LNCaP clone FGC (cell line): Measurements from ENCODE around the gene MACROD2.

ENCODE experiments used
- DNase-seq: peaks from one replicate; pipeline ENCODE4 v3.0.0-alpha.2; 2011; ENCODE audit warnings: low read depth
- H3K4me3 ChIP-seq: 2 replicates; pipeline ENCODE4 v1.5.1; 2011; ENCODE audit warnings: mild to moderate bottlenecking, low read depth, low read length, control low read depth
- TF ChIP-seq, protein P1 (sequence below): IDR thresholded peaks from 2 replicates; pipeline ENCODE4 v1.5.1; 2012; ENCODE audit warnings: mild to moderate bottlenecking; ENCODE audit not compliant: control insufficient read depth, insufficient read depth; ENCODE audit errors: extremely low read depth

The MACROD2 gene

DNA sequence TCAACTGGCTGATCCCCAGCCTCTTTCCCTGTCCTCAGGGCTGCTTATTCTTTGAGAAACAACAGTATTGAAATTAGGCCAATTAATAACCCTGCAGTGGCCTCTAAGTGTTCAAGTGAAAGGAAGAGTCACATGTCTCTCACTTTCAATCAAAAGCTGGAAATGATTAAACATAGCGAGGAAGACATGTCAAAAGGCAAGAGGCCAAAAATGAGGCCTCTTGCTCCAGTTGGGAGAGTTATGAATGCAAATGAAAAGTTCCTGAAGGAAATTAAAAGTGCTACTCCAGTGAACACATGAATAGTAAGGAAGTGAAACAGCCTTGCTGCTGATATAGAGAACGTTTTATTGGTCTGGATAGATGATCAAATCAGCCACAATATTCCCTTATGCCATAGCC, 131.5 kb downstream of the MACROD2 start:
- TF ChIP-seq, protein P1, sequence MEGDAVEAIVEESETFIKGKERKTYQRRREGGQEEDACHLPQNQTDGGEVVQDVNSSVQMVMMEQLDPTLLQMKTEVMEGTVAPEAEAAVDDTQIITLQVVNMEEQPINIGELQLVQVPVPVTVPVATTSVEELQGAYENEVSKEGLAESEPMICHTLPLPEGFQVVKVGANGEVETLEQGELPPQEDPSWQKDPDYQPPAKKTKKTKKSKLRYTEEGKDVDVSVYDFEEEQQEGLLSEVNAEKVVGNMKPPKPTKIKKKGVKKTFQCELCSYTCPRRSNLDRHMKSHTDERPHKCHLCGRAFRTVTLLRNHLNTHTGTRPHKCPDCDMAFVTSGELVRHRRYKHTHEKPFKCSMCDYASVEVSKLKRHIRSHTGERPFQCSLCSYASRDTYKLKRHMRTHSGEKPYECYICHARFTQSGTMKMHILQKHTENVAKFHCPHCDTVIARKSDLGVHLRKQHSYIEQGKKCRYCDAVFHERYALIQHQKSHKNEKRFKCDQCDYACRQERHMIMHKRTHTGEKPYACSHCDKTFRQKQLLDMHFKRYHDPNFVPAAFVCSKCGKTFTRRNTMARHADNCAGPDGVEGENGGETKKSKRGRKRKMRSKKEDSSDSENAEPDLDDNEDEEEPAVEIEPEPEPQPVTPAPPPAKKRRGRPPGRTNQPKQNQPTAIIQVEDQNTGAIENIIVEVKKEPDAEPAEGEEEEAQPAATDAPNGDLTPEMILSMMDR, result no peak

DNA sequence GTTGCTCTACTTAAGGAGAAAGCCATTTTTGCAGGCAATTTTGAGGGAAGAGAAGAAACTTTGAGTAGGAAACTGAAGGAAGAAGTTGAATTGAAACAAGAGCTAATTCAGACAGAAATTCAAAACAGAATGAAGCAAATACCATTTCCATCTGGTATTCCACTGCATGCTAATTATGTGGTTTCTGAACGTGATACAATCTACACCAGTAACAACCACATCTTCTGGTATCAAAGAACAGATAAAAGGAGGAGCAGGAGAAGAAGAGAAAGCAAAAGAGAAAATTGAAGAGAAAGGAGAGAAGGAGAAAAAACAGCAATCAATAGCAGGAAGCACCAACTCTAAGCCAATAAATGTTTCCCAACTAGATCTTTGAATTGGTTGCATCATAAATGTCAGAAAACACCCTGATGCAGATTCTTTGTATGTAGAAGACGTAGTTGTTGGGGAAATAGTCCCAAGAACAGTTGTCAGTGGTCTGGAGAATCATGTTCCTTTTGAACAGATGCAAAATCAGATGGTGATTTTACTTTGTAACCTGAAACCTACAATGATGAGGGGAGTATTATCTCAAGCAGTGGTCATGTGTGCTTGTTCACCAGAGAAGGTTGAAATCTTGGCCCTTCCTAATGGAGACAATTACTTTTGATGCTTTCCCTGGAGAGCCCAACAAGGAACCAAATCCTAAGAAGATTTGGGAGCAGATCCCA, 132.4 kb downstream of the MACROD2 start:
- no peak overlapping the region for H3K4me3 ChIP-seq
- TF ChIP-seq, protein P1, result no peak
- DNase-seq, result no peak

More for the DNA sequence above, 131.5 kb downstream of the MACROD2 start:
- no peak for DNase-seq
- H3K4me3 ChIP-seq, result no peak overlapping the region

DNA sequence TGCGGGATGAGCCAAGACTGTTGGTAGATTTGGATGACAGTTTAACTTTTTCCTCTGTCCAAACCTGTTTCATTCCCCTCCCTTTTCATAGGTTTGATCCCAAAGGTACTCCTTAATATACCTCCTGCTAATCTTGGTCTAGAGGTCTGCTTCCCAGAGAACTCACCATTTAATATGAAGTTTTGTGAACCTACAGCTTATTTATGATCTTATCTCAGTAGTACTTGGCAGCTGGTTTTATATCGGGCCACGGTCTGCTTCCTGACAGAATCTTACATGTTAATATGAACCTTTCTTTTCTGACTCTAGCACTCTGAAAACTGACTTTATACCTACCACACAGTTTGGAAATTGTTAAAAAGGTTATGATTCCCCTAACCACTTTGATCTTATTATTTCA, 138.7 kb downstream of the MACROD2 start:
- peak; percentile 66 for DNase-seq
- TF ChIP-seq, protein P1, result no peak
- H3K4me3 ChIP-seq, result no peak overlapping the region

DNA sequence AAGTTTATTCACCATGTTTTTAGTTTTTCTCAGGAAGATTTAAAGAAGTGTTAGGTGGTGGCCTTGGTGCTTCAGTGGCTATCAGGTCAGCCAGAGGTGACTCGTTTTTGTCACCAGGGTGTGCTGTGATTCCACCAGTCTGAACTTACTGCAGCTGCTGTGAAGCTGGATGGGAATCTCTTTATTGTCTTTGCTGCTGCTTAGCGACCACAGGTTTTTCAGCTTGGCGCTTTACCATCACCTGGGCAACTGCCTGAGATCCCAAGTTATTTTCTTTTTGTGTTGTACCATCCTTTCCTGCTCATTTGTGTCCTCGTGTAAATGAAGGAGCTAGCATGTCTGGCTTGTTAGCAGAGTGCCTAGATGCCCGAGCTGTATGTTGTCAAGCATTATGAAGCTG, 146.9 kb downstream of the MACROD2 start:
- peak; percentile 46 for DNase-seq

DNA sequence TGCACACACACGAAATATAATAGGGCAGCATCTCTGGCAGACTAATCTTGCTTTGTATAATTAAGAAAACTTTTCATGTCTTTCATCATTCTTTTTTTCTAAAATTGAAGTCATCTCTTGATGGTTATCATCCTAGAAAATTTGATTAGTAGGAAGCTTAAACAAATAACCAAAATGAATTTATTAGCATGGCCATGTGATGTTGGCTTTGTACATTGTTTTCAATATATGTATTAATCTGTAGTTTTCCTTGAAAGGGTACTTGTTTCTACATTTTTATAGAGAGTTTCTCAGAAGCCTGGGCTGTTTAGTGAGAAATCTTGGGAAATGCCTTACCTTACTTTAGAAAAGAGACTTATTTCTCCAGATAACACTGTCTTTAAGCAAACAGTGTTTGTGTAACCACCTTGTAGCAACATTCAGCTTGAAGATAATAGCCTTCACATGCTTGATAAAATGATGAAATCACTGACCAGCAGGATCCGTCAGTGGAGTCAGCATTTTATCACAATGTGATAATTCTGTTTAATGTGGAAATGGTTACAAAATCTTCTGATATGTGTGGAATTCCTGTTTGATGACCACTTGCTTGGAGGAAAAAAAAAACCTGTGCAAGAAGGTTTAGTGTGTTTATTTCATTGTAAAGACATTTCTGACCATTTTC, 147.8 kb downstream of the MACROD2 start:
- no peak for DNase-seq
- H3K4me3 ChIP-seq, result no peak overlapping the region
- TF ChIP-seq, protein P1, result no peak

More for the DNA sequence above, 146.9 kb downstream of the MACROD2 start:
- TF ChIP-seq, protein P1, result peak; percentile 86
- no peak overlapping the region for H3K4me3 ChIP-seq

DNA sequence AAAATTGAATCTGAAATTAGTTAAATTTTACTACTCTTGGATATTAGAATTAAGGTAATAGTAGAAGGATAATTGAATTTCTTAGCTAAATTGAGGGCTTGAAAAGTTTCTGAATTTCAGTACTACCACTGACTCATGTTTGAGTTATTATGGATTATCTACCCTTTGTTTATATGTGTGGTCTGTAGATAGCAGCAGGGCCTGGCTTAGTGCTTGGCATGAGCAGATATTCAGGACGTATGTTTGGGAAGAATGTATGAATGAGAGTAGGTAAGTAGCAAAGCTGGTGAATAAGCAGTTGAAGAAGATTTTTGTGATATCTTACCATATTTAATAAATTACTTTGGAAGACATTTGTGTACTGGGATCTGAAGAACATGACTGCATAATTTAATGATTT, 152.7 kb downstream of the MACROD2 start:
- no peak overlapping the region for H3K4me3 ChIP-seq
- TF ChIP-seq, protein P1, result no peak
- DNase-seq, result no peak
